Measurements from ENCODE around the gene GGT5.
"Not testable (repeated sequence)": the region's sequence is repeated elsewhere in the genome, so short reads cannot be mapped to it uniquely, and the experiment has no call there.

The GGT5 gene

GRCh38 chr22:24224468-24224867 is 20.4 kb downstream of the GGT5 start:
- TF ChIP-seq, protein P1, sequence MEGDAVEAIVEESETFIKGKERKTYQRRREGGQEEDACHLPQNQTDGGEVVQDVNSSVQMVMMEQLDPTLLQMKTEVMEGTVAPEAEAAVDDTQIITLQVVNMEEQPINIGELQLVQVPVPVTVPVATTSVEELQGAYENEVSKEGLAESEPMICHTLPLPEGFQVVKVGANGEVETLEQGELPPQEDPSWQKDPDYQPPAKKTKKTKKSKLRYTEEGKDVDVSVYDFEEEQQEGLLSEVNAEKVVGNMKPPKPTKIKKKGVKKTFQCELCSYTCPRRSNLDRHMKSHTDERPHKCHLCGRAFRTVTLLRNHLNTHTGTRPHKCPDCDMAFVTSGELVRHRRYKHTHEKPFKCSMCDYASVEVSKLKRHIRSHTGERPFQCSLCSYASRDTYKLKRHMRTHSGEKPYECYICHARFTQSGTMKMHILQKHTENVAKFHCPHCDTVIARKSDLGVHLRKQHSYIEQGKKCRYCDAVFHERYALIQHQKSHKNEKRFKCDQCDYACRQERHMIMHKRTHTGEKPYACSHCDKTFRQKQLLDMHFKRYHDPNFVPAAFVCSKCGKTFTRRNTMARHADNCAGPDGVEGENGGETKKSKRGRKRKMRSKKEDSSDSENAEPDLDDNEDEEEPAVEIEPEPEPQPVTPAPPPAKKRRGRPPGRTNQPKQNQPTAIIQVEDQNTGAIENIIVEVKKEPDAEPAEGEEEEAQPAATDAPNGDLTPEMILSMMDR (IDR thresholded peaks at IDR 0.05): no peak
- Mint-ChIP-seq H3K27ac (no peak overlapping the region), H3K36me3 (ENCODE audit: low read depth) (no peaks in the 10 kb centered on the region), H3K4me1 (no peaks in the 10 kb centered on the region), H3K4me3 (no peak overlapping the region), H3K27me3 (ENCODE audit: low read depth, poor library complexity) (peaks cover 14% of the 10 kb centered on the region), H3K9me3 (peaks cover 16% of the 10 kb centered on the region)
- DNase-seq: no peak

DNA sequence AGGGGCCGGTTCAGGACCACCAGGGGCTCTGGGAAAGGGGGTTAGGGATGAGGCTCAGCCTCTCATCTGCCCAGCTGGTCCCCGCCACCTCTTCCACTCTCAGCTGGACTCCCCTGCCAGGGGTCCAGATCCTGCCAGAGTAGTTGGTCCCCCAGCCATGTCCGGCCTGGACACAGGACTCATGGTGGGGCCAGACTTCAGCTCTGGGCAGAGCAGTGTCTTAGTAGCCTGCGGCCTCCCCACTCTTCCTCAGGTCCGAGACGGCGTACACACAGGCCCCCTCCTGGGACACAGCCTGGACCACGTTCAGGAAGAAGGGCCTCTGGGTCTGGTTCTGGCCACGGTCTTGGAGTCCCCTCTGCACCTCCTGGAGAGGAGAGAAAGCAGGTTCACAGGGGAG is 25.1 kb downstream of the GGT5 start:
- TF ChIP-seq, protein P1 (IDR thresholded peaks at IDR 0.05): no peak
- H3K36me3 Mint-ChIP-seq (ENCODE audit: low read depth): no peaks in the 10 kb centered on the region
- peaks cover 8% of the 10 kb centered on the region for H3K9me3 Mint-ChIP-seq
- H3K27ac Mint-ChIP-seq: peak overlapping the region; percentile 87
- H3K4me3 Mint-ChIP-seq: no peak overlapping the region
- DNase-seq: no peak
- H3K4me1 Mint-ChIP-seq: no peaks in the 10 kb centered on the region
- peaks cover 8% of the 10 kb centered on the region for H3K27me3 Mint-ChIP-seq (ENCODE audit: low read depth, poor library complexity)

DNA sequence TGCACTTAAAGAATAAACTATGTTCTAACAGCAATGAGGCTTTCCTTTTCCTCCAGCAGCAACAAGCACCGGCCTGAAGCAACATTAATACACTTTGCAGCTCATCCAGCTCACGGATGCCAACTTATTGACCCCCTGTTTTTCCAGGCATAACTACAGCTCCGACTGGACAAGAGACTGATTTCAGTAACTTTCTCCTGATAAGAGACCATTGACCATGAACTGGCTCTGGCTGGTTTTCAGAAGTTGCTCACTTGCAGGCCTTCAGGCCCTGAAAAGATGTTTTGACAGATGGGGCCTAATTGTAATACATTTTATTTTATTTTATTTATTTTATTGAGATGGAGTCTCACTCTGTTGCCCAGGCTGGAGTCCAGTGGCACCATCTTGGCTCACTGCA is 27.5 kb downstream of the GGT5 start:
- H3K4me3 Mint-ChIP-seq: no peak overlapping the region
- no peaks in the 10 kb centered on the region for H3K36me3 Mint-ChIP-seq (ENCODE audit: low read depth)
- TF ChIP-seq, protein P1 (IDR thresholded peaks at IDR 0.05): no peak
- H3K27me3 Mint-ChIP-seq (ENCODE audit: low read depth, poor library complexity): peaks cover 7% of the 10 kb centered on the region
- H3K27ac Mint-ChIP-seq: no peak overlapping the region
- no peak for DNase-seq
- no peaks in the 10 kb centered on the region for H3K4me1 Mint-ChIP-seq
- no peaks in the 10 kb centered on the region for H3K9me3 Mint-ChIP-seq

- H3K27me3 Mint-ChIP-seq (ENCODE audit: low read depth, poor library complexity): peaks cover 6% of the 10 kb centered on the region
- no peaks in the 10 kb centered on the region for H3K36me3 Mint-ChIP-seq (ENCODE audit: low read depth)
- no peaks in the 10 kb centered on the region for H3K9me3 Mint-ChIP-seq
- no peak overlapping the region for H3K4me3 Mint-ChIP-seq
- peaks cover 6% of the 10 kb centered on the region for H3K4me1 Mint-ChIP-seq
- no peak overlapping the region for H3K27ac Mint-ChIP-seq
- TF ChIP-seq, protein P1 (IDR thresholded peaks at IDR 0.05): no peak
- no peak for DNase-seq
Measured at GRCh38 chr22:24216541-24217209, 28.2 kb downstream of the GGT5 start.

DNA sequence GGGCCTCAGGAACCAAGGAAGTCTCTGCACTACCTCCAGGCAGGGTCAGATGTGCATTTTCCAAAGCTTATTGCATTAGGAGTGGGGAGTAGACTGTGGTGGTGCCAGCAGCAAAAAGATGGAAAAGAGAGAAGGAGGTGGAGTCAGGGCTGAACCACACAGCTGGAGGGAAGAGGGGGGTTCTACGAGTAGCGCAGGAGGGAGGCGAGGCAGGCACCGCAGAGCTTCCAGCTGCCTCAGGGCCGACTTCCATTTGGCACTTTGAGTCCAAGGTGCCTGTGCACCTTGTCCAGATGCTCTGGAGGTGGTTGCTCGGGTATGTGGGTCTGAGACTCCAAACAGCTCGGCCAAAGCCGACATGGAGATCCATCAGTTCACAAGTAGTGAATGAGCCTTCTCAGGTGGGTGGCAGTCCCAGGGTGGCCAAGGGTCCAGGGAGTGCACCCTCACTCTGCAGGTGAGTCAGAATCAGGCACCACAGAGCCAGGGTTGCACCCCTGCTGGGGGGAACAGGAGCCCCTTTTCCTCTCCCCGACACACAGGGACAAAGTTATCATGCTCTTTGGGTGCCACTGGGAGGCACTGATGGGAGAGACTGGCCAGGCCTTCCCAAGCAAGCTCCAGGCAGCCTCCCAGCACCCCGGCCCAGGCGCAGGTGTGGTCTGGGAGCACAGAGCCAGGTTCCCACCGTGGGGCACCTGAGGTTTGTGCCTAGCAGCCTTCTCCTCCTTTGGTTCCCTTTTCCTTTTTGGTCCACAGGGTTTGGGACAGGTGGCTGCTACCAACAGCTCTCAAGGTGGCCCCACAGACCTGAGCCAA is 30.2 kb downstream of the GGT5 start:
- H3K9me3 Mint-ChIP-seq: no peaks in the 10 kb centered on the region
- H3K4me3 Mint-ChIP-seq: no peak overlapping the region
- no peak overlapping the region for H3K27ac Mint-ChIP-seq
- H3K36me3 Mint-ChIP-seq (ENCODE audit: low read depth): no peaks in the 10 kb centered on the region
- TF ChIP-seq, protein P1 (IDR thresholded peaks at IDR 0.05): no peak
- H3K27me3 Mint-ChIP-seq (ENCODE audit: low read depth, poor library complexity): peaks cover 3% of the 10 kb centered on the region
- no peak for DNase-seq
- H3K4me1 Mint-ChIP-seq: peaks cover 19% of the 10 kb centered on the region

- DNase-seq; H3K4me3 Mint-ChIP-seq; H3K27me3 Mint-ChIP-seq (ENCODE audit: low read depth, poor library complexity); H3K9me3 Mint-ChIP-seq; H3K27ac Mint-ChIP-seq; H3K36me3 Mint-ChIP-seq (ENCODE audit: low read depth): not testable (repeated sequence)
- peaks cover 26% of the 10 kb centered on the region for H3K4me1 Mint-ChIP-seq
Measured at GRCh38 chr22:24213111-24213510, 31.8 kb downstream of the GGT5 start.

- not testable (repeated sequence) for DNase-seq; H3K4me3 Mint-ChIP-seq; H3K36me3 Mint-ChIP-seq (ENCODE audit: low read depth); H3K9me3 Mint-ChIP-seq; H3K27me3 Mint-ChIP-seq (ENCODE audit: low read depth, poor library complexity)
- Mint-ChIP-seq H3K27ac (peak overlapping the region; percentile 71), H3K4me1 (peaks cover 40% of the 10 kb centered on the region)
Measured at GRCh38 chr22:24211716-24212115, 33.2 kb downstream of the GGT5 start.

DNA sequence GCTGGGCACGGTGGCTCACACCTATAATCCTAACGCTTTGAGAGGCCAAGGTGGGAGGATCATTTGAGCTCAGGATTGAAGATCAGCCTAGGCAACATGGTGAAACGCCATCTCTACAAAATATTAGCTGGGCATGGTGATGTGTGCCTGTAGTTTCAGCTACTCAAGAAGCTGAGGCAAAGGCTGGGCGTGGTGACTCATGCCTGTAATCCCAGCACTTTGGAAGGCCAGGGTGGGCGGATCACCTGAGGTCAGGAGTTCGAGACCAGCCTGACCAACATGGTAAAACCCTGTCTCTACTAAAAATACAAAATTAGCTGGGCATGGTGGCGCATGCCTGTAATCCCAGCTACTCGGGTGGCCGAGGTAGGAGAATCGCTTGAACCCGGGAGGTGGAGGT is 34.5 kb downstream of the GGT5 start:
- Mint-ChIP-seq H3K9me3 (peaks cover 13% of the 10 kb centered on the region), H3K4me1 (peaks cover 43% of the 10 kb centered on the region)
- not testable (repeated sequence) for H3K27ac Mint-ChIP-seq; H3K36me3 Mint-ChIP-seq (ENCODE audit: low read depth); H3K4me3 Mint-ChIP-seq; DNase-seq; H3K27me3 Mint-ChIP-seq (ENCODE audit: low read depth, poor library complexity)
